NCI-H187 treated with DMSO at 0.1 percent for 48 hours (cell line): ENCODE results near the gene MOB3C.

Experiments
- DNase-seq: peaks from one replicate; lab custom pipeline; 2025; lab: John Stamatoyannopoulos, UW

The MOB3C gene

GRCh38 chr1:46638921-46639320 is 22.3 kb upstream of the MOB3C start:
- no peak for DNase-seq

- no peak for DNase-seq
Measured at GRCh38 chr1:46637444-46638083, 21.0 kb upstream of the MOB3C start.

GRCh38 chr1:46635205-46635604 is 18.6 kb upstream of the MOB3C start:
- no peak for DNase-seq

- DNase-seq: no peak
Measured at GRCh38 chr1:46630719-46631118, 14.1 kb upstream of the MOB3C start.

- no peak for DNase-seq
Measured at GRCh38 chr1:46623743-46624644, 7.4 kb upstream of the MOB3C start.

- no peak for DNase-seq
Measured at GRCh38 chr1:46622344-46622743, 5.7 kb upstream of the MOB3C start.

GRCh38 chr1:46621930-46622329 is 5.3 kb upstream of the MOB3C start:
- no peak for DNase-seq

GRCh38 chr1:46619656-46620258 is 3.1 kb upstream of the MOB3C start:
- DNase-seq: no peak

GRCh38 chr1:46618754-46619415 is 2.3 kb upstream of the MOB3C start:
- DNase-seq: no peak

- no peak for DNase-seq
Measured at GRCh38 chr1:46617833-46618232, 1.2 kb upstream of the MOB3C start.

GRCh38 chr1:46617108-46617800 is 643 bp upstream of the MOB3C start:
- no peak for DNase-seq

GRCh38 chr1:46615735-46616134 is 876 bp downstream of the MOB3C start:
- no peak for DNase-seq

- no peak for DNase-seq
Measured at GRCh38 chr1:46615088-46615487, 1.5 kb downstream of the MOB3C start.

- DNase-seq: no peak
Measured at GRCh38 chr1:46614604-46614984, 2.0 kb downstream of the MOB3C start.

- DNase-seq: no peak
Measured at GRCh38 chr1:46613661-46614603, 2.7 kb downstream of the MOB3C start.

GRCh38 chr1:46612937-46613660 is 3.5 kb downstream of the MOB3C start:
- no peak for DNase-seq

- no peak for DNase-seq
Measured at GRCh38 chr1:46611691-46612221, 4.9 kb downstream of the MOB3C start.

- no peak for DNase-seq
Measured at GRCh38 chr1:46607345-46608130, 9.1 kb downstream of the MOB3C start.
